HepG2 (cell line): Measurements from ENCODE around the gene MBOAT7. TPM values are rescaled to one million over a fixed set of nuclear protein-coding genes. Genes with fewer than 3 reads are reported as not detected.

ENCODE experiments used
- FOXK1 ChIP-seq: sonication (generic); formaldehyde crosslinking; IDR thresholded peaks from 2 replicates; pipeline ENCODE4 v1.4.0; 2020; ENCODE audit warnings: low read depth, missing genetic modification reagents, borderline replicate concordance
- HDAC1 ChIP-seq: sonication (generic); formaldehyde crosslinking; IDR thresholded peaks from 2 replicates; pipeline ENCODE4 v1.5.1; 2020; ENCODE audit warnings: mild to moderate bottlenecking, missing genetic modification reagents
- HMGA1 ChIP-seq: sonication (generic); formaldehyde crosslinking; conservative IDR thresholded peaks from 2 replicates; pipeline ENCODE4 v1.4.0; 2020; ENCODE audit warnings: missing genetic modification reagents
- HNRNPK ChIP-seq: fragments of 200-400 bp; formaldehyde crosslinking; IDR thresholded peaks from 2 replicates; pipeline ENCODE4 v1.6.1; 2018; ENCODE audit warnings: low read length, low read depth, moderate library complexity, mild to moderate bottlenecking; ENCODE audit not compliant: poor library complexity, severe bottlenecking
- JUN ChIP-seq: sonication (generic); formaldehyde crosslinking; IDR thresholded peaks from 2 replicates; pipeline ENCODE4 v1.4.0; 2020; ENCODE audit warnings: mild to moderate bottlenecking, missing genetic modification reagents
- KAT7 ChIP-seq: IDR thresholded peaks from 2 replicates; pipeline ENCODE4 v1.6.1; 2018; ENCODE audit warnings: borderline replicate concordance, missing compliant biosample characterization
- KLF15 ChIP-seq: sonication (generic); formaldehyde crosslinking; IDR thresholded peaks from 2 replicates; pipeline ENCODE4 v1.8.1; 2023; ENCODE audit warnings: borderline replicate concordance, mild to moderate bottlenecking, inconsistent platforms, missing genetic modification reagents, mixed read lengths
- MAZ ChIP-seq, 2 experiments: sonication (generic) in 1 of 2; formaldehyde crosslinking in 1 of 2; IDR thresholded peaks; 2 replicates each; pipeline versions ENCODE4 v1.5.0 to v1.6.1; 2012 to 2020; ENCODE audit warnings: low read depth in 2 of 2, mild to moderate bottlenecking in 2 of 2, borderline replicate concordance in 1 of 2, improper control_type of control experiment in 1 of 2, low read length in 1 of 2, missing genetic modification reagents in 1 of 2, moderate library complexity in 1 of 2
- NFYB ChIP-seq: sonication (generic); formaldehyde crosslinking; IDR thresholded peaks from 2 replicates; pipeline ENCODE4 v1.4.0; 2020; ENCODE audit warnings: missing genetic modification reagents
- NONO ChIP-seq, 2 experiments: fragments of 450-650 bp in 1 of 2; sonication (generic) in 1 of 2; formaldehyde crosslinking in 1 of 2; IDR thresholded peaks in 1 of 2; conservative IDR thresholded peaks in 1 of 2; 2 replicates each; pipeline versions ENCODE4 v1.6.1 to v1.8.0; 2017 to 2022; ENCODE audit warnings: mild to moderate bottlenecking in 1 of 2, missing genetic modification reagents in 1 of 2, moderate library complexity in 1 of 2
- POLR2G ChIP-seq: fragments of 200-400 bp; formaldehyde crosslinking; IDR thresholded peaks from 2 replicates; pipeline ENCODE4 v1.6.1; 2018; ENCODE audit warnings: mild to moderate bottlenecking, low read depth, low read length, moderate library complexity
- REL ChIP-seq: sonication (generic); formaldehyde crosslinking; conservative IDR thresholded peaks from 2 replicates; pipeline ENCODE4 v1.8.0; 2022; ENCODE audit warnings: mild to moderate bottlenecking, missing genetic modification reagents, moderate library complexity
- SMAD3 ChIP-seq: sonication (generic); formaldehyde crosslinking; IDR thresholded peaks from 2 replicates; pipeline ENCODE4 v1.4.0; 2020; ENCODE audit warnings: missing genetic modification reagents
- SP4 ChIP-seq: sonication (generic); formaldehyde crosslinking; IDR thresholded peaks from 2 replicates; pipeline ENCODE4 v1.8.1; 2023; ENCODE audit warnings: mild to moderate bottlenecking, missing genetic modification reagents
- SRSF1 ChIP-seq: fragments of 200-400 bp; formaldehyde crosslinking; optimal IDR thresholded peaks from 2 replicates; pipeline ENCODE3; 2017; ENCODE audit warnings: mild to moderate bottlenecking, low read depth, low read length, moderate library complexity
- ZNF652 ChIP-seq: IDR thresholded peaks from 2 replicates; pipeline ENCODE4 v1.6.1; 2016; ENCODE audit warnings: low read depth, borderline replicate concordance
- ZNF780A ChIP-seq: sonication (generic); formaldehyde crosslinking; IDR thresholded peaks from 2 replicates; pipeline ENCODE4 v1.8.0; 2022; ENCODE audit warnings: mild to moderate bottlenecking, missing genetic modification reagents, moderate library complexity
- polyA plus RNA-seq, 8 experiments: library from polyadenylated mRNA; depleted of rRNA in 3 of 8; stranded (reverse) in 7 of 8; unstranded in 1 of 8; fragments of >200 nt; fragmentation: Illumina TruSeq in 4 of 8; extraction: Trizol in 4 of 8; gene quantifications; 2 replicates each; pipeline versions ENCODE4 v1.2.1 to v1.2.3, GENCODE V29; 2011 to 2016; ENCODE audit warnings: low read depth in 4 of 8, missing spikeins in 1 of 8, mixed read lengths in 1 of 8; ENCODE audit not compliant: insufficient read depth in 1 of 8
- total RNA-seq, 5 experiments: library from RNA; depleted of rRNA; stranded (reverse); fragments of >200 nt; fragmentation: Illumina TruSeq; extraction: Trizol; gene quantifications; 2 replicates each; pipeline ENCODE4 v1.2.3, GENCODE V29; 2016; ENCODE audit warnings: low read depth in 1 of 5
- TF ChIP-seq, protein P1 (sequence below): sonication (generic); formaldehyde crosslinking; IDR thresholded peaks from 2 replicates; pipeline ENCODE4 v1.4.0; 2020; ENCODE audit warnings: missing genetic modification reagents, mild to moderate bottlenecking, borderline replicate concordance
- TF ChIP-seq, protein P2 (sequence below): IDR thresholded peaks from 2 replicates; pipeline ENCODE4 v1.6.1; 2016; ENCODE audit warnings: missing genetic modification reagents, missing compliant biosample characterization
- TF ChIP-seq, protein P3 (sequence below): sonication (generic); formaldehyde crosslinking; IDR thresholded peaks from 2 replicates; pipeline ENCODE4 v1.5.0; 2020; ENCODE audit warnings: mild to moderate bottlenecking, missing genetic modification reagents
- TF ChIP-seq, protein P4 (sequence below): sonication (generic); formaldehyde crosslinking; IDR thresholded peaks from 2 replicates; pipeline ENCODE4 v1.5.0; 2020; ENCODE audit warnings: missing genetic modification reagents

The MBOAT7 gene
- total and polyA plus RNA-seq, 2 of the 13 experiments (the other 11 are each of a cell fraction or from before 2014, with no cell fraction given) = 22.2 to 25.5 TPM

DNA sequence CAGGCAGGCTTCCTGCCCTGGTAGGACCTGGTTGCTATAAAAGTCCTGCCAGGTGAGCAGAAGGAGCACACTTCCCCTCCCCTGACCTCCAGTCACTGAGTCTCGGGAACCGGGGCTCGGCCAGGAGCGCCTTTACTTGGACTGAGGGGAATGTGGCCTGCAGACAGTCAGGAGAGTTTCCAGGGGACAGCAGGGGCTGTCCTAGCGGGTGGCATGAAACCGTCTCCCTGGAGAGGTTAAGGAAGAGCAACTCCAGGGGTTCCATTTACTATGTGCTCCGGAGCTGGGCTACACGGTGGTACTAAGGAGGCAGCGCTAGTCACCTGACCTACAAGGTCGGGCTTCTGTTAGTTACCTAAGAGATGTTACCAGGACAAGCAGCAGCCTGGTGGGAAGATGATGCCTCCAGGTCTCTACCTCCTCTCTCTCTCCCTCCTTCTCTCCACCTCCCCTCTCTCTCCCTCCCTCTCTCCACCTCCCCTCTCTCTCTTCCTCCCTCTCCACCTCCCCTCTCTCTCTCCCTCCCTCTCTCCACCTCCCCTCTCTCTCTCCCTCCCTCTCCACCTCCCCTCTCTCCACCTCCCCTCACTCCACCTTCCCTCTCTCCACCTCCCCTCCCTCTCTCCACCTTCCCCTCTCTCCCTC, 55.9 kb downstream of the MBOAT7 start (continued):
- TF ChIP-seq MAZ (IDR thresholded peaks at IDR 0.05; ENCODE audit: borderline replicate concordance, low read depth, low read length) (peak; percentile 93), MAZ (CRISPR knock-in tag; IDR thresholded peaks at IDR 0.05; ENCODE audit: low read depth) (no peak), KLF15 (CRISPR knock-in tag) (no peak), HNRNPK (peak; percentile 100), HMGA1 (CRISPR knock-in tag) (no peak), SMAD3 (no peak), ZNF780A (no peak), SRSF1 (peak; percentile 75), POLR2G (peak; percentile 67), SP4 (no peak), NFYB (no peak), JUN (CRISPR knock-in tag) (no peak), HDAC1 (CRISPR knock-in tag) (no peak), FOXK1 (CRISPR knock-in tag) (no peak), NONO (IDR thresholded peaks at IDR 0.05) (no peak), NONO (CRISPR knock-in tag; conservative IDR thresholded peaks at IDR 0.05) (no peak), ZNF652 (CRISPR knock-in tag) (no peak), REL (no peak), KAT7 (CRISPR knock-in tag) (no peak)
- TF ChIP-seq, protein P1, sequence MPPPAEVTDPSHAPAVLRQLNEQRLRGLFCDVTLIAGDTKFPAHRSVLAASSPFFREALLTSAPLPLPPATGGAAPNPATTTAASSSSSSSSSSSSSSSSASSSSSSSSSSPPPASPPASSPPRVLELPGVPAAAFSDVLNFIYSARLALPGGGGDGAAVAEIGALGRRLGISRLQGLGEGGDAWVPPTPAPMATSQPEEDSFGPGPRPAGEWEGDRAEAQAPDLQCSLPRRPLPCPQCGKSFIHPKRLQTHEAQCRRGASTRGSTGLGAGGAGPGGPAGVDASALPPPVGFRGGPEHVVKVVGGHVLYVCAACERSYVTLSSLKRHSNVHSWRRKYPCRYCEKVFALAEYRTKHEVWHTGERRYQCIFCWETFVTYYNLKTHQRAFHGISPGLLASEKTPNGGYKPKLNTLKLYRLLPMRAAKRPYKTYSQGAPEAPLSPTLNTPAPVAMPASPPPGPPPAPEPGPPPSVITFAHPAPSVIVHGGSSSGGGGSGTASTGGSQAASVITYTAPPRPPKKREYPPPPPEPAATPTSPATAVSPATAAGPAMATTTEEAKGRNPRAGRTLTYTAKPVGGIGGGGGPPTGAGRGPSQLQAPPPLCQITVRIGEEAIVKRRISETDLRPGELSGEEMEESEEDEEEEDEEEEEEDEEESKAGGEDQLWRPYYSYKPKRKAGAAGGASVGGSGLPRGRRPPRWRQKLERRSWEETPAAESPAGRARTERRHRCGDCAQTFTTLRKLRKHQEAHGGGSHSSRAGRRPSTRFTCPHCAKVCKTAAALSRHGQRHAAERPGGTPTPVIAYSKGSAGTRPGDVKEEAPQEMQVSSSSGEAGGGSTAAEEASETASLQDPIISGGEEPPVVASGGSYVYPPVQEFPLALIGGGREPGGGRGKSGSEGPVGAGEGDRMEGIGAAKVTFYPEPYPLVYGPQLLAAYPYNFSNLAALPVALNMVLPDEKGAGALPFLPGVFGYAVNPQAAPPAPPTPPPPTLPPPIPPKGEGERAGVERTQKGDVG (CRISPR knock-in tag) = no peak
- TF ChIP-seq, protein P2, sequence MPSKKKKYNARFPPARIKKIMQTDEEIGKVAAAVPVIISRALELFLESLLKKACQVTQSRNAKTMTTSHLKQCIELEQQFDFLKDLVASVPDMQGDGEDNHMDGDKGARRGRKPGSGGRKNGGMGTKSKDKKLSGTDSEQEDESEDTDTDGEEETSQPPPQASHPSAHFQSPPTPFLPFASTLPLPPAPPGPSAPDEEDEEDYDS = no peak
- TF ChIP-seq, protein P3, sequence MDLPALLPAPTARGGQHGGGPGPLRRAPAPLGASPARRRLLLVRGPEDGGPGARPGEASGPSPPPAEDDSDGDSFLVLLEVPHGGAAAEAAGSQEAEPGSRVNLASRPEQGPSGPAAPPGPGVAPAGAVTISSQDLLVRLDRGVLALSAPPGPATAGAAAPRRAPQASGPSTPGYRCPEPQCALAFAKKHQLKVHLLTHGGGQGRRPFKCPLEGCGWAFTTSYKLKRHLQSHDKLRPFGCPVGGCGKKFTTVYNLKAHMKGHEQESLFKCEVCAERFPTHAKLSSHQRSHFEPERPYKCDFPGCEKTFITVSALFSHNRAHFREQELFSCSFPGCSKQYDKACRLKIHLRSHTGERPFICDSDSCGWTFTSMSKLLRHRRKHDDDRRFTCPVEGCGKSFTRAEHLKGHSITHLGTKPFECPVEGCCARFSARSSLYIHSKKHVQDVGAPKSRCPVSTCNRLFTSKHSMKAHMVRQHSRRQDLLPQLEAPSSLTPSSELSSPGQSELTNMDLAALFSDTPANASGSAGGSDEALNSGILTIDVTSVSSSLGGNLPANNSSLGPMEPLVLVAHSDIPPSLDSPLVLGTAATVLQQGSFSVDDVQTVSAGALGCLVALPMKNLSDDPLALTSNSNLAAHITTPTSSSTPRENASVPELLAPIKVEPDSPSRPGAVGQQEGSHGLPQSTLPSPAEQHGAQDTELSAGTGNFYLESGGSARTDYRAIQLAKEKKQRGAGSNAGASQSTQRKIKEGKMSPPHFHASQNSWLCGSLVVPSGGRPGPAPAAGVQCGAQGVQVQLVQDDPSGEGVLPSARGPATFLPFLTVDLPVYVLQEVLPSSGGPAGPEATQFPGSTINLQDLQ (CRISPR knock-in tag) = no peak
- TF ChIP-seq, protein P4, sequence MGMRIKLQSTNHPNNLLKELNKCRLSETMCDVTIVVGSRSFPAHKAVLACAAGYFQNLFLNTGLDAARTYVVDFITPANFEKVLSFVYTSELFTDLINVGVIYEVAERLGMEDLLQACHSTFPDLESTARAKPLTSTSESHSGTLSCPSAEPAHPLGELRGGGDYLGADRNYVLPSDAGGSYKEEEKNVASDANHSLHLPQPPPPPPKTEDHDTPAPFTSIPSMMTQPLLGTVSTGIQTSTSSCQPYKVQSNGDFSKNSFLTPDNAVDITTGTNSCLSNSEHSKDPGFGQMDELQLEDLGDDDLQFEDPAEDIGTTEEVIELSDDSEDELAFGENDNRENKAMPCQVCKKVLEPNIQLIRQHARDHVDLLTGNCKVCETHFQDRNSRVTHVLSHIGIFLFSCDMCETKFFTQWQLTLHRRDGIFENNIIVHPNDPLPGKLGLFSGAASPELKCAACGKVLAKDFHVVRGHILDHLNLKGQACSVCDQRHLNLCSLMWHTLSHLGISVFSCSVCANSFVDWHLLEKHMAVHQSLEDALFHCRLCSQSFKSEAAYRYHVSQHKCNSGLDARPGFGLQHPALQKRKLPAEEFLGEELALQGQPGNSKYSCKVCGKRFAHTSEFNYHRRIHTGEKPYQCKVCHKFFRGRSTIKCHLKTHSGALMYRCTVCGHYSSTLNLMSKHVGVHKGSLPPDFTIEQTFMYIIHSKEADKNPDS = no peak
